RWPE2 (cell line): Measurements from ENCODE around the gene SETD1B.

ENCODE experiments used
- ATAC-seq: fragments of 200-7000 bp; cut with Tn5 transposase; 3 replicates; pipeline ENCODE4 v1.9.1; 2021; ENCODE audit warnings: low read depth
- DNase-seq: peaks from one replicate; pipeline ENCODE4 v3.0.0-alpha.2; 2020; ENCODE audit warnings: low spot score
- H3K27ac ChIP-seq: fragments of 450-650 bp; 2 replicates; pipeline ENCODE4 v1.5.1; 2017; ENCODE audit warnings: mild to moderate bottlenecking; ENCODE audit not compliant: poor library complexity, severe bottlenecking
- H3K27me3 ChIP-seq: fragments of 250-450 bp; sonication (Bioruptor Pico); 2 replicates; pipeline ENCODE4 v1.5.1; 2021; ENCODE audit warnings: mild to moderate bottlenecking, moderate library complexity; ENCODE audit not compliant: insufficient read depth, poor library complexity, severe bottlenecking
- H3K36me3 ChIP-seq: fragments of 250-450 bp; sonication (Bioruptor Pico); 2 replicates; pipeline ENCODE4 v1.5.1; 2020; ENCODE audit warnings: low read depth, mild to moderate bottlenecking, moderate library complexity
- H3K4me1 ChIP-seq: fragments of 250-450 bp; sonication (Bioruptor Pico); 2 replicates; pipeline ENCODE4 v1.5.1; 2021; ENCODE audit warnings: mild to moderate bottlenecking, moderate library complexity; ENCODE audit not compliant: insufficient read depth, poor library complexity, severe bottlenecking
- H3K4me3 ChIP-seq: fragments of 250-450 bp; sonication (Bioruptor Pico); 2 replicates; pipeline ENCODE4 v1.5.1; 2021; ENCODE audit warnings: mild to moderate bottlenecking, moderate library complexity; ENCODE audit not compliant: severe bottlenecking
- H3K9me3 ChIP-seq: fragments of 250-450 bp; sonication (Bioruptor Pico); 2 replicates; pipeline ENCODE4 v1.5.1; 2021; ENCODE audit warnings: mild to moderate bottlenecking, moderate library complexity; ENCODE audit not compliant: severe bottlenecking
- TF ChIP-seq, protein P1 (sequence below): fragments of 450-650 bp; IDR thresholded peaks from one replicate; pipeline ENCODE4 v1.5.1; 2017; ENCODE audit warnings: mild to moderate bottlenecking, moderate library complexity; ENCODE audit not compliant: poor library complexity, severe bottlenecking

SETD1B gene

DNA sequence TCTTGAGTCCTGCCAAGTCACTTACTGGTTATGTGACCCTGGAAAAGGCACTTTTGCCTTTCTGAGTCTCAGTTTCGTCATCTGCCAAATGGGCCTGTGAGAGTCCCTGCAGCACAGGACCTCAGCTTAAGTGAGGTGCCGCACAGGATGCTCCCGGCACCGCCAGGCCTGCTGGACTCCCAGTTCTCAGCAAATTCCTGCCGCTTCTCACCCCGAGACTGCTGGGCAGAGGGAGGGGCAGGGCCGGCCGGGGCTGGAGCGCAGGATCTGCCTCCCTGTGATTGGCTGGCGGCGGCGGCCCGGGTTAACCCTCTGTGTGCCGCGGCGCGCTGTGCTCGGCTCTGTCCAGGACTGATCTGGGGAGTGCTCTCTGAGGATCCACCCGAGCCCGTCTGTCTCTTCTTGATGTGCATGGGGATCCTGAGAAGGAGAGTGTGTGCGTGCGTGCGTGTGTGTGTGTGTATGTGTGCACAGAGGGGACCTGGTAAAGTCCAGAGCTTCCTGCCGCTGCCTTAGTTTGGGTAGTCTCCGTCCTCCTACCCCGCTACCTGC, 8.6 kb downstream of the SETD1B start:
- DNase-seq (peak; percentile 79), ATAC-seq (peak; percentile 83)
- peaks cover 9% of the 10 kb centered on the region for H3K4me1 ChIP-seq

DNA sequence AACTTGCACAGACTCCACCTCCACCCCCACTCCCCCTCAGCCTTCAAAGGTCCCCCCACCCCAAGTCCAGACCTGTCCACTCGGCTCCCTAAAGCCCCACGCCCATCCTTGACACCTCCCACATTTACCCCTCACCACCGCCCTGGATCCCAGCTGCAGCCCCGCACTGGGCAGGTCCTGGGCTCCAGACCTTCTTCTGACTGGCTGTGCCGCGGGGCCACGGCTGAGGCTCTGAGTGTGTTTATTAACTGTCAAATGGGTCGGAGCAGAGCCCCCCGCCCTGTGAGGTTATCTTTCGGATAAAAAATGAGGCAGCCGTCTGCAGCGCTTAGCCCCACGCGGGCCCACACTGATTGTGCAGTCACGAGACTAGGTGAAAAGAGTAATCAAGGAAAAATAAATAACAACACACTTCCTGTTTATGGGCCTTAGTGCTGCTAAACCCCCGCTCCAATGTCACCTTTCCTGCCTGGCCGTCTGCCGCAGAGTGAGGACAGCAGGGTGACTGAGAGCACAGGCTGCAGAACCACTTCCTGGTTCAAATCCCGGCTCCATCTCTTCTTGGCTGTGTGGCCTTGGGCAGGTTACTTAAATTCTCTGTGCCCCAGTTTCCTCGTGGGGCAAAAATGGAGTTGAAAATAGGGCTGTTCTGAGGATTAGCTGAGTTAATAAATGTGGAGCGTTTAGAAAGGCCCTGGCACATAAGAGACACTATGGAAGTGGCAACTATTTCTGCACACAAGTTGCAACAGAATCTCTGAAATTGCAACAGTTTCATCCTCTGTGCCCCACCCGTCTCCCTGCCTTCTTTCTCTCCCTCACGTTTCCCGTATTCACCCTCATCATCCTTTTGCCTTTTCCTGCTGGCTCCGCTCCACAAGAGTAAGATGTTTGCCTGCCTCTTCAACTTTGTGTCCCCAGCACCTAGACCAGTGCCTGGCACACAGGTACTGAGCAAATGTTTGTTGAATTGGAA, 9.4 kb downstream of the SETD1B start:
- H3K27me3 ChIP-seq = no peaks in the 10 kb centered on the region
- H3K9me3 ChIP-seq = no peaks in the 10 kb centered on the region
- H3K4me3 ChIP-seq = peak overlapping the region; percentile 33
- H3K36me3 ChIP-seq = peaks cover 71% of the 10 kb centered on the region
- TF ChIP-seq, protein P1, sequence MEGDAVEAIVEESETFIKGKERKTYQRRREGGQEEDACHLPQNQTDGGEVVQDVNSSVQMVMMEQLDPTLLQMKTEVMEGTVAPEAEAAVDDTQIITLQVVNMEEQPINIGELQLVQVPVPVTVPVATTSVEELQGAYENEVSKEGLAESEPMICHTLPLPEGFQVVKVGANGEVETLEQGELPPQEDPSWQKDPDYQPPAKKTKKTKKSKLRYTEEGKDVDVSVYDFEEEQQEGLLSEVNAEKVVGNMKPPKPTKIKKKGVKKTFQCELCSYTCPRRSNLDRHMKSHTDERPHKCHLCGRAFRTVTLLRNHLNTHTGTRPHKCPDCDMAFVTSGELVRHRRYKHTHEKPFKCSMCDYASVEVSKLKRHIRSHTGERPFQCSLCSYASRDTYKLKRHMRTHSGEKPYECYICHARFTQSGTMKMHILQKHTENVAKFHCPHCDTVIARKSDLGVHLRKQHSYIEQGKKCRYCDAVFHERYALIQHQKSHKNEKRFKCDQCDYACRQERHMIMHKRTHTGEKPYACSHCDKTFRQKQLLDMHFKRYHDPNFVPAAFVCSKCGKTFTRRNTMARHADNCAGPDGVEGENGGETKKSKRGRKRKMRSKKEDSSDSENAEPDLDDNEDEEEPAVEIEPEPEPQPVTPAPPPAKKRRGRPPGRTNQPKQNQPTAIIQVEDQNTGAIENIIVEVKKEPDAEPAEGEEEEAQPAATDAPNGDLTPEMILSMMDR = no peak
- peak overlapping the region; percentile 15 for H3K27ac ChIP-seq
- H3K4me1 ChIP-seq = peaks cover 9% of the 10 kb centered on the region
- no peak for ATAC-seq
- peak; percentile 59 for DNase-seq

More for the DNA sequence above, 8.6 kb downstream of the SETD1B start:
- H3K4me3 ChIP-seq = peak overlapping the region; percentile 33
- TF ChIP-seq, protein P1 = peak; percentile 89
- H3K27ac ChIP-seq = peak overlapping the region; percentile 15
- H3K36me3 ChIP-seq = peaks cover 68% of the 10 kb centered on the region
- H3K27me3 ChIP-seq = no peaks in the 10 kb centered on the region
- H3K9me3 ChIP-seq = no peaks in the 10 kb centered on the region

DNA sequence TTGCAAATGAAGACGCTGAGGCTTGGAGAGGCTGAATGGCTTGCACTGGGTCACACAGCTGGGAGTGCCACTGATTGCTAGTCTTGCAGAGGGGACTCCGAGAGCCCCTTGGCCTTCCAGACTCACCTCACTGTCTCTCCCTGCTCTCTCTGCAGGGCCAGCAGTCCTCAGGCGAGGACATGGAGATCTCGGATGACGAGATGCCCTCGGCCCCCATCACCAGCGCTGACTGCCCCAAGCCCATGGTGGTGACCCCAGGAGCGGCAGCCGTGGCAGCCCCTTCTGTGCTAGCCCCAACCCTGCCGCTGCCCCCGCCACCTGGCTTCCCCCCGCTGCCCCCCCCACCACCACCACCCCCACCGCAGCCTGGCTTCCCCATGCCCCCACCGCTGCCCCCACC, 10.1 kb downstream of the SETD1B start:
- no peak overlapping the region for H3K27ac ChIP-seq
- H3K9me3 ChIP-seq = no peaks in the 10 kb centered on the region
- no peak for ATAC-seq
- H3K27me3 ChIP-seq = no peaks in the 10 kb centered on the region
- TF ChIP-seq, protein P1 = no peak
- H3K36me3 ChIP-seq = peaks cover 71% of the 10 kb centered on the region
- no peak for DNase-seq
- no peak overlapping the region for H3K4me3 ChIP-seq
- H3K4me1 ChIP-seq = peaks cover 9% of the 10 kb centered on the region

DNA sequence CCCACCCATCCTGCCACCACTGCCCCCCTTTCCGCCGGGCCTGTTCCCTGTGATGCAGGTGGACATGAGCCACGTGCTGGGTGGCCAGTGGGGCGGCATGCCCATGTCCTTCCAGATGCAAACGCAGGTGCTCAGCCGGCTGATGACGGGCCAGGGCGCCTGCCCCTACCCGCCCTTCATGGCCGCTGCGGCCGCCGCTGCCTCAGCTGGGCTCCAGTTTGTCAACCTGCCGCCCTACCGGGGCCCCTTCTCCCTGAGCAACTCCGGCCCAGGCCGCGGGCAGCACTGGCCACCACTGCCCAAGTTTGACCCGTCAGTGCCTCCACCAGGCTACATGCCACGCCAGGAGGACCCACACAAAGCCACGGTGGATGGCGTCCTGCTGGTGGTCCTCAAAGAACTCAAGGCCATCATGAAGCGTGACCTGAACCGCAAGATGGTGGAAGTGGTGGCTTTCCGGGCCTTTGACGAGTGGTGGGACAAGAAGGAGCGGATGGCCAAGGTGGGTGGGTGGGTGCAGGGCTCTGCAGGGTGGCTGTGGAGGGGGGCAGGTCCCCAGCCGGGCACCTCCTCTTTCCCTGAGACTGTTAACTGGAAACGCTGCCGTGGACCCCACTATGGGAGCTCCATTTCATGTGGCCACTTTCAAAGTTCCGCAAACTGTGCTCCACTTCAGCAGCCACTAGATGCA, 10.8 kb downstream of the SETD1B start:
- no peak for ATAC-seq
- Histone ChIP-seq H3K9me3 (no peaks in the 10 kb centered on the region), H3K27ac (no peak overlapping the region), H3K4me1 (peaks cover 9% of the 10 kb centered on the region), H3K27me3 (no peaks in the 10 kb centered on the region), H3K36me3 (peaks cover 69% of the 10 kb centered on the region), H3K4me3 (no peak overlapping the region)
- TF ChIP-seq, protein P1 = no peak
- DNase-seq = peak; percentile 58
